ENCODE results near the gene DAZAP1.

DAZAP1 gene

DNA sequence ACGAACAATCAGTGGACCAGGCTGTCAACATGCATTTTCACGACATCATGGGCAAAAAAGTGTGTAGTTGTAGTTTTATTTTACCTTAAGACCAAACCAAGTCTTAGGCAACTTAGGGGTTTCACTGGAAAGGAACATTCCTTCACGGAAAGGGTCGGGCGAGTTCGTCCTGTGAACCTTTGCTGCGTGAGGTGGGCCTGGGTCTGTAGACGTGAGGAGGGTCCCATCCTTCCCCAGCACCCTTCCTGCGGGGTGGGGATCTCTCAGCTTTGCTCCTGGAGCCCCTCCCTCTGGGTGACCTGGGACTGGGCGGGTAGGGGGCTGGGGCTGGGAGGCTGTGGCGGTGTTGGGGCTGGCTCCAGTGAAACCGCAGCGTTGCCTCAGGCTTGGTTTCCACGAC, 18.5 kb downstream of the DAZAP1 start:
- no peak overlapping the region for H3K27ac ChIP-seq
- DNase-seq (ENCODE audit: low spot score), result no peak
- no peak overlapping the region for H3K4me3 ChIP-seq
- no peak for TF ChIP-seq CTCF (IDR thresholded peaks at IDR 0.05)

GRCh38 chr19:1426736-1427135, 19.4 kb downstream of the DAZAP1 start:
- H3K27ac ChIP-seq, result no peak overlapping the region
- no peak for DNase-seq (ENCODE audit: low spot score)
- TF ChIP-seq CTCF (IDR thresholded peaks at IDR 0.05), result no peak
- no peak overlapping the region for H3K4me3 ChIP-seq

DNA sequence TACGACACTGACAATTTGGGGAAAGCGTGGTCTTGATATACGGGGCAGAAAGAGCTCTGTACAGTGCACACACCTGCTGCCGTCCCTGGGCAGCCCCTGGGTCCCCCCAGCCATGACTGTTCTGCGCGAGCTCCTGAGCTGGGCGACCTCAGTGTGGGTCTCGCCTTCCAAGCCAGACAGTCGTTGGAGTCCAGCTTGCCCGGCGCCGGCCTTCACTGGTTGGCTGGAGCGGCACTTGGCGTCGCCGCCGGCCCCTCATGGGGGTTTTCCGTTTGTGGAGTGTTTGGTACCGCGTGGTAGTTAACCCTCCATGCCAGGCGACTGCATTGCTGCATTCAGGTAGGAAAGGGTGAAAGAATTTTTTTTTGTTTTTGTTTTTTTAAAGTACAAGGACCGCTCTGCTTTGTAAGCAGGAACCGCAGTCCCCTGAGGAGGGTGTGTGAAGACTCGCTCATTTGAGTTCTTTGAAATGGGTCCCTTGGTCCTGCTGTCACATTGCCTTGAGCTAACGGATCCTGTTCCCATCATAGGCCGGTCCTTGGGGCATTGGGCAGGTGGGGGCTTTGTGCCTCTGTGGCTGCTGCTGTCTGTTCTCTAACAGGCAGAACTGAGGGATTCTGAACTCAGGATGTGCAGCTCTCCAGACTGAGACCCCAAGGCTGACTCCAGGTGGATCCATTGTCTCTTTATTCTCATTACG, 20.0 kb downstream of the DAZAP1 start:
- H3K4me3 ChIP-seq, result no peak overlapping the region
- DNase-seq (ENCODE audit: low spot score), result no peak
- TF ChIP-seq CTCF (IDR thresholded peaks at IDR 0.05), result no peak
- H3K27ac ChIP-seq, result no peak overlapping the region

- no peak for DNase-seq (ENCODE audit: low spot score)
- Histone ChIP-seq H3K27ac (no peak overlapping the region), H3K4me3 (no peak overlapping the region)
- TF ChIP-seq CTCF (IDR thresholded peaks at IDR 0.05), result no peak
These were observed 21.5 kb downstream of the DAZAP1 start for GRCh38 chr19:1428738-1429391.

DNA sequence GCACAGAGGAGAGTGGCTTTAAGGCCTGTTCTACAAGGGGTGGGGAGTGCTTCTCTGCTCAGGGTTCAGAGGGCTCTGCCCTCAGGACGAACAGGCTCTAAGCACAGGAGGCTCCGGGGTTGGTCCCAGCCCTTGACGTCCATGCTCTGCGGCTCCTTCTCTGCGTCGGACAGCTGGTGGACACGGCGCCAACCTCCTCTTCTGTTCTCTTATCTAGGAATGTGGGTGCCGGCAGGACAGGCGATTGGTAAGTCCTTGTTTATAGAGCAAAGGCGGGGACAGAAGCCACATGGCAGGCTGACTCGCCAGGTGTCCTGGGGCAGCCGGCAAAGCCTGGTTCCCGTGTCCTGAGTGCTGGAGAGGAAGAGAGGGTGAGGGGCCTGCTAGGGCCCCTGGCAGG, 22.4 kb downstream of the DAZAP1 start:
- no peak for TF ChIP-seq CTCF (IDR thresholded peaks at IDR 0.05)
- H3K27ac ChIP-seq, result no peak overlapping the region
- DNase-seq (ENCODE audit: low spot score), result no peak
- no peak overlapping the region for H3K4me3 ChIP-seq

DNA sequence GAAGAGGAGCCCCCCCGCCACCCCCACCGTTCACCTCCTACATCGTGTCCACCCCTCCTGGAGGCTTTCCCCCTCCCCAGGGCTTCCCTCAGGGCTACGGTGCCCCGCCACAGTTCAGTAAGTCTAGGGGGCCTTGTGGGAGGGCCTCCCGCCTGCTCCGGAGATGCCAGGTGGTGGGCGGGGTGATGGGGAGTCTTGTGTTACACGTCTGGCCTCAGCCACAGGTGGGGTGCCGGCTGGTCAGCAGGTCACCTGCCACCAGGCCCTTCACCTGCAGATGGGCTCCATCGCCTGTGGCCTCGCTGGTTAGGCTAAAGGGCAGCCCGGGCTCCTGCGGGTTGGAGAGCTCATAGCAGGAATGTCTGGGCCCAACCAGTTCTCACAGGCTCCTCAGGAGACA, 22.9 kb downstream of the DAZAP1 start:
- TF ChIP-seq CTCF (IDR thresholded peaks at IDR 0.05), result no peak
- H3K27ac ChIP-seq, result no peak overlapping the region
- H3K4me3 ChIP-seq, result no peak overlapping the region
- no peak for DNase-seq (ENCODE audit: low spot score)

Data from coronary artery (tissue), 2 donors.